SH-SY5Y (cell line): Measurements from ENCODE around the gene CAMSAP1.

ENCODE experiments used
- GATA2 ChIP-seq: IDR thresholded peaks from 2 replicates; pipeline ENCODE4 v1.6.1; 2011; ENCODE audit warnings: mild to moderate bottlenecking, low read depth, low read length
- GATA3 ChIP-seq: IDR thresholded peaks from 2 replicates; pipeline ENCODE4 v1.6.1; 2011; ENCODE audit warnings: low read depth, mild to moderate bottlenecking, low read length, moderate library complexity

GRCh38 chr9:135794057-135794335, 113.3 kb downstream of the CAMSAP1 start:
- TF ChIP-seq GATA3, result no peak
- TF ChIP-seq GATA2, result no peak
